Spleen (tissue), 11 donors: ENCODE measurements around the gene TFRC. TPM values are rescaled to one million over a fixed set of nuclear protein-coding genes. Genes with fewer than 3 reads are reported as not detected.
"Not testable (repeated sequence)": the region's sequence is repeated elsewhere in the genome, so short reads cannot be mapped to it uniquely, and the experiment has no call there.

Source experiments
- DNase-seq: peaks from one replicate; pipeline ENCODE4 v3.0.0-alpha.2; 2020
- H3K27ac ChIP-seq, 8 donors: fragments of 200-600 bp; sonication (generic) in 7 of 8; 1 replicate in 4 of 8; 2 replicates in 4 of 8; pipeline versions ENCODE4 v1.5.0 to v1.8.0; 2016 to 2021; ENCODE audit warnings: inconsistent platforms in 4 of 8, mild to moderate bottlenecking in 4 of 8, moderate library complexity in 1 of 8
- H3K27me3 ChIP-seq, 7 donors: fragments of 200-600 bp; sonication (generic) in 6 of 7; replicated peaks in 1 of 7; 1 replicate in 4 of 7; 2 replicates in 3 of 7; pipeline versions ENCODE4 v1.5.0 to v1.8.0; 2016 to 2021; ENCODE audit warnings: inconsistent platforms in 3 of 7, mild to moderate bottlenecking in 1 of 7
- H3K36me3 ChIP-seq, 6 donors: fragments of 200-600 bp; sonication (generic) in 5 of 6; 1 replicate in 4 of 6; 2 replicates in 2 of 6; pipeline versions ENCODE4 v1.5.0 to v1.8.0; 2016 to 2021; ENCODE audit warnings: inconsistent platforms in 2 of 6
- H3K4me1 ChIP-seq, 6 donors: fragments of 200-600 bp; sonication (generic) in 5 of 6; 1 replicate in 3 of 6; 2 replicates in 3 of 6; pipeline versions ENCODE4 v1.5.0 to v1.8.0; 2016 to 2021; ENCODE audit warnings: inconsistent platforms in 3 of 6
- H3K4me3 ChIP-seq, 8 donors: fragments of 200-600 bp; sonication (generic) in 7 of 8; 1 replicate in 4 of 8; 2 replicates in 4 of 8; pipeline versions ENCODE4 v1.5.0 to v1.8.0; 2016 to 2021; ENCODE audit warnings: inconsistent platforms in 4 of 8, mild to moderate bottlenecking in 4 of 8, moderate library complexity in 2 of 8
- H3K9me3 ChIP-seq, 8 donors: fragments of 200-600 bp; sonication (generic) in 7 of 8; 1 replicate in 4 of 8; 2 replicates in 4 of 8; pipeline versions ENCODE4 v1.5.0 to v1.8.0; 2016 to 2021; ENCODE audit warnings: inconsistent platforms in 4 of 8
- POLR2A ChIP-seq, 3 donors: fragments of 450-650 bp; IDR thresholded peaks; one replicate each; pipeline ENCODE4 v1.5.1; 2017; ENCODE audit warnings: antibody characterized with exemption in 3 of 3, mild to moderate bottlenecking in 1 of 3
- POLR2AphosphoS5 ChIP-seq, 3 donors: sonication (generic); formaldehyde crosslinking; IDR thresholded peaks; one replicate each; pipeline ENCODE4 v1.5.1; 2017; ENCODE audit warnings: antibody characterized with exemption in 3 of 3
- WGBS, 5 donors: extraction: QIAGEN DNeasy Blood & Tissue Kit in 3 of 5; methylation state at CpG; one replicate each; pipeline versions ENCODE4 v1.1.5 to v1.1.7; 2013 to 2018; 5-methylcytosine and 5-hydroxymethylcytosine counted together
- intact Hi-C: fragments of 100-400 bp; cut with DNase I; formaldehyde crosslinking; loops from one replicate; pipeline ENCODE4 v1.15.0; 2023; ENCODE audit warnings: low total_unique reads
- polyA plus RNA-seq, 3 donors: library from polyadenylated mRNA; stranded (reverse); fragments of 200-250 nt; gene quantifications; one replicate each; pipeline ENCODE4 v1.2.1, GENCODE V29; 2013
- total RNA-seq, 7 donors: library from RNA; depleted of rRNA in 3 of 7; stranded (reverse); fragments of >200 nt in 3 of 7; fragmentation: NEBNext Ultra II Directional in 4 of 7; extraction: Animal tissue kit (Norgen Biotek cat#: 25700) in 4 of 7; gene quantifications; one replicate each; pipeline versions ENCODE4 v1.1.0 to v1.2.1, GENCODE V29; 2016 to 2021
- TF ChIP-seq, protein P1 (sequence below), 11 experiments: fragments of 200-600 bp in 7 of 11; fragments of 450-650 bp in 4 of 11; sonication (generic) in 4 of 11; IDR thresholded peaks in 8 of 11; conservative IDR thresholded peaks in 3 of 11; 1 replicate in 7 of 11; 2 replicates in 4 of 11; pipeline versions ENCODE4 v1.4.0 to v1.8.0; 2016 to 2021; ENCODE audit warnings: antibody characterized with exemption in 11 of 11, inconsistent platforms in 4 of 11, mild to moderate bottlenecking in 1 of 11
- donor health status: healthy with polysubstance abuse.
- donor health status: DM: no; HTN: no; CAD: no; lungs with moderate emphysema.
- donor health status: DM: no; HTN: no; CAD: no.
- donor health status: Bipolar disorder and iron deficiency.
- donor health status: healthy.
- donor health status: DM: no; HTN: no; CAD: no.
- donor health status: DM: yes; HTN: yes; CAD: no.

The TFRC gene
- total and polyA plus RNA-seq, 10 donors, result 13.2 to 104 (median 58.6) TPM

DNA sequence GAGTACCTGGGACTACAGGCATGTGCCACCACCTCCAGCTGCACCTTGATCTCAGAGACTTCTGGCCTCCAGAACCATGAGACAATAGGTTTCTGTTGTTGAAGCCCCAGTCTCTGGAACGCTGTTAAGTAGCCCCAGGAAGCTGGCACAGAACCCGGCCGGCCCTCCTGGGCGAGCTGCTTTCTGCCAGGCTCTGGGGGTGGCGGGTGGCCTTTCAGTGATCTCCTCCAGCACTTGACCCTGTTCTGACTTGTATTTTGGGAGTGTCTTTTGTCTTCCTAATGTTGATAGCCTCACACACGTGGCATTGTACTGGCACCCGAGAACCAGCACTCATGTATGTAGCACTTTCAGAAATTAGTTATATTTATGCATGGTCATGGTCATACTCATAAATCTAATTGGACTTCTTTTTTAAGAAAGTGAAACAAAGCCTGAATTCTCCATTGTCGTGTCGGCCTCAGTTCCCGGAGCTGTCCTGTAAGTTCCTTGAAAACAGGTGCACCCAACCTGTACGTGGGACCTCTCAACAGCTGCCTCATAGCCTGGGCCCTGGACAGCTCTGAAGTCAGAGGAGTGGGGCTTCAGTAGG, 74.0 kb downstream of the TFRC start:
- peaks cover 0 to 18% (median 6%) of the 10 kb centered on the region in 7 donors for H3K27me3 ChIP-seq
- peaks cover 0 to 10% (median 6%) of the 10 kb centered on the region in 8 donors for H3K9me3 ChIP-seq
- intact Hi-C loops, result loop anchor here (10.0 kb wide), 1 partner anchor 153 kb away; no protein-coding TSS in a partner anchor
- H3K36me3 ChIP-seq, result no peaks in the 10 kb centered on the region
- no peak for DNase-seq
- H3K4me1 ChIP-seq, result no peaks in the 10 kb centered on the region
- TF ChIP-seq POLR2AphosphoS5 (IDR thresholded peaks at IDR 0.05) (no peak), POLR2A (IDR thresholded peaks at IDR 0.05) (no peak)
- TF ChIP-seq, protein P1, sequence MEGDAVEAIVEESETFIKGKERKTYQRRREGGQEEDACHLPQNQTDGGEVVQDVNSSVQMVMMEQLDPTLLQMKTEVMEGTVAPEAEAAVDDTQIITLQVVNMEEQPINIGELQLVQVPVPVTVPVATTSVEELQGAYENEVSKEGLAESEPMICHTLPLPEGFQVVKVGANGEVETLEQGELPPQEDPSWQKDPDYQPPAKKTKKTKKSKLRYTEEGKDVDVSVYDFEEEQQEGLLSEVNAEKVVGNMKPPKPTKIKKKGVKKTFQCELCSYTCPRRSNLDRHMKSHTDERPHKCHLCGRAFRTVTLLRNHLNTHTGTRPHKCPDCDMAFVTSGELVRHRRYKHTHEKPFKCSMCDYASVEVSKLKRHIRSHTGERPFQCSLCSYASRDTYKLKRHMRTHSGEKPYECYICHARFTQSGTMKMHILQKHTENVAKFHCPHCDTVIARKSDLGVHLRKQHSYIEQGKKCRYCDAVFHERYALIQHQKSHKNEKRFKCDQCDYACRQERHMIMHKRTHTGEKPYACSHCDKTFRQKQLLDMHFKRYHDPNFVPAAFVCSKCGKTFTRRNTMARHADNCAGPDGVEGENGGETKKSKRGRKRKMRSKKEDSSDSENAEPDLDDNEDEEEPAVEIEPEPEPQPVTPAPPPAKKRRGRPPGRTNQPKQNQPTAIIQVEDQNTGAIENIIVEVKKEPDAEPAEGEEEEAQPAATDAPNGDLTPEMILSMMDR (IDR thresholded peaks at IDR 0.05 in 8 of 11, conservative IDR thresholded peaks at IDR 0.05 in 3 of 11), result no peak
- 41 to 69% (median 56%) methylated on average over 8 to 11 of the region's 11 CpGs for WGBS, 5 donors
- no peak overlapping the region for H3K4me3 ChIP-seq
- no peak overlapping the region for H3K27ac ChIP-seq

DNA sequence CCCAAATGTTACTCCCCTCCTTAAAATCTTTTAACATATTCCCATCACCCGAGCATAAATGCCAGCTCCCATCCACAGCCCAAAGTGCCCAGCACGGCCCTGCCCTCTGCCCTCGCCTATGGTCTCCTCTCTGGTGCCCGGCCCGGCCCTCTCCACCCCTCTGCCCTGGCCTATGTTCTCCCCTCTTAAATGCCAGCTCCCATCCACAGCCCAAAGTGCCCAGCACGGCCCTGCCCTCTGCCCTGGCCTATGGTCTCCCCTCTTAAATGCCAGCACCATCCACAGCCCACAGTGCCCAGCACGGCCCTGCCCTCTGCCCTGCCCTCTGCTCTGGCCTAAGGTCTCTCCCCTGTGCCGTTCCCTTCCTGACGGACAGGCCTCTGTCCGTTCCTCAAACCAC, 76.6 kb downstream of the TFRC start:
- H3K36me3 ChIP-seq, H3K9me3 ChIP-seq, H3K27ac ChIP-seq, DNase-seq, H3K4me3 ChIP-seq, H3K4me1 ChIP-seq: not testable (repeated sequence)
- intact Hi-C loops, result loop anchor here (10.0 kb wide), 1 partner anchor 151 kb away; no protein-coding TSS in a partner anchor
- WGBS, 5 donors, result 77 to 90% (median 78%) methylated on average over 9 to 10 of the region's 10 CpGs
- H3K27me3 ChIP-seq, result peaks cover 0 to 21% (median 6%) of the 10 kb centered on the region in 7 donors

DNA sequence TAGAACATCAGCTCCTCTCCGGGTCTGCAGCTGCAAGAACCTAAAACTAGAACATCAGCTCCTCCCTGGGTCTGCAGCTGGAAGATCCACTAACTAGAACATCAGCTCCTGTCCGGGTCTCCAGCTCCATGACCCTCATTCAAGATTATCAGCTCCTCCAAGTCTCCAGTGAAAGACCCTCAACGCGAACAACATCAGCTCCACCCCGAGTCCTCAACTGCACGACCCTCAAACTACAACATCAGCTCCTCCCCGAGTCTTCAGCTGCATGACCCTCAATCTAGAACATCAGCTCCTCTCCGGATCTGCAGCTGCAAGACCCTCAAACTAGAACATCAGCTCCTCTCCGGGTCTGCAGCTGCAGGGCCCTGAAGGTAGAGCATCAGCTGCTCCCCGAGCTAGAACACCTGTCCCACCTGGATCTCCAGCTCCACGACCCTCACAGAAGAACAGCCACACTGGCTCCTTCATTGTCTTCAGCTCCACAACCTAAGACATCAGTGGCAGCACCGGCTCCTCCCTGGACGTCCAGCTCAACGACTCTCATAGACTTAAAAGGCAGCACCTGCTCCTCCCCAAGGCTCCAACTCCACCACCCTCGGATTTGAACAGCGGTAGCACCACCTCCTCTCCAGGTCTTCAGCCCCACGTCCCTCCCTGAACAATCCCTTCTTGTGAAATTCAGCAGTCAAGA, 77.4 kb downstream of the TFRC start:
- peaks cover 0 to 28% (median 6%) of the 10 kb centered on the region in 7 donors for H3K27me3 ChIP-seq
- not testable (repeated sequence) for H3K27ac ChIP-seq, DNase-seq, H3K4me1 ChIP-seq, H3K9me3 ChIP-seq, H3K36me3 ChIP-seq, H3K4me3 ChIP-seq
- WGBS, 5 donors, result 81 to 87% (median 84%) methylated on average over 15 to 17 of the region's 17 CpGs
- intact Hi-C loops, result loop anchor here (10.0 kb wide), 1 partner anchor 150 kb away; no protein-coding TSS in a partner anchor

DNA sequence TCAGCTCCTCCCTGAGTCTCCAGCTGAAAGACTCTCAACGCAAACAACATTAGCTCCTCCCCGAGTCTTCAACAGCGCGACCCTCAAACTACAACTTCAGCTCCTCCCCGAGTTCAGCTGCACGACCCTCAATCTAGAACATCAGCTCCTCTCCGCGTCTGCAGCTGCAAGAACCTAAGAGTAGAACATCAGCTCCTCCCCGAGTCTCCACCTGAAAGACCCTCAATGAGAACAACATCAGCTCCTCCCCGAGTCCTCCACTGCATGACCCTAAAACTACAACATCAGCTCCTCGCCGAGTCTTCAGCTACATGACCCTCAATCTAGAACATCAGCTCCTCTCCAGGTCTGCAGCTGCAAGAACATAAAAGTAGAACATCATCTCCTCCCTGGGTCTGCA, 78.3 kb downstream of the TFRC start:
- TF ChIP-seq, protein P1 (IDR thresholded peaks at IDR 0.05 in 8 of 11, conservative IDR thresholded peaks at IDR 0.05 in 3 of 11), result no peak
- TF ChIP-seq POLR2A (IDR thresholded peaks at IDR 0.05), result no peak
- TF ChIP-seq POLR2AphosphoS5 (IDR thresholded peaks at IDR 0.05), result no peak
- Histone ChIP-seq H3K4me1 (no peaks in the 10 kb centered on the region), H3K4me3 (no peak overlapping the region), H3K9me3 (no peaks in the 10 kb centered on the region), H3K27me3 (peaks cover 0 to 27% (median 0%) of the 10 kb centered on the region in 7 donors), H3K27ac (no peak overlapping the region), H3K36me3 (no peaks in the 10 kb centered on the region)
- DNase-seq, result no peak
- intact Hi-C loops, result loop anchor here (10.0 kb wide), 1 partner anchor 149 kb away; no protein-coding TSS in a partner anchor
- 88 to 93% (median 91%) methylated on average over 12 of the region's 12 CpGs for WGBS, 5 donors

DNA sequence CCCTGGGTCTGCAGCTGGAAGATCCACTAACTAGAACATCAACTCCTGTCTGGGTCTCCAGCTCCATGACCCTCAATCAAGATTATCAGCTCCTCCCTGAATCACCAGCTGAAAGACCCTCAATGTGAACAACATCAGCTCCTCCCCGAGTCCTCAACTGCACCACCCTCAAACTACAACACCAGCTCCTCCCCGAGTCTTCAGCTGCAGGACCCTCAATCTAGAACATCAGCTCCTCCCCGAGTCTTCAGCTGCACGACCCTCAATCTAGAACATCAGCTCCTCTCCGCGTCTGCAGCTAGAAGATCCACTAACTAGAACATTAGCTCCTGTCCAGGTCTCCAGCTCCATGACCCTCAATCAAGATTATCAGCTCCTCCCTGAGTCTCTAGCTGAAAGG, 79.2 kb downstream of the TFRC start:
- H3K4me1 ChIP-seq, DNase-seq, H3K36me3 ChIP-seq, H3K9me3 ChIP-seq, H3K4me3 ChIP-seq, H3K27ac ChIP-seq: not testable (repeated sequence)
- WGBS, 5 donors, result 89 to 93% (median 93%) methylated on average over 6 of the region's 6 CpGs
- H3K27me3 ChIP-seq, result peaks cover 0 to 19% (median 0%) of the 10 kb centered on the region in 7 donors
- intact Hi-C loops, result loop anchor here (10.0 kb wide), 1 partner anchor 148 kb away; no protein-coding TSS in a partner anchor

DNA sequence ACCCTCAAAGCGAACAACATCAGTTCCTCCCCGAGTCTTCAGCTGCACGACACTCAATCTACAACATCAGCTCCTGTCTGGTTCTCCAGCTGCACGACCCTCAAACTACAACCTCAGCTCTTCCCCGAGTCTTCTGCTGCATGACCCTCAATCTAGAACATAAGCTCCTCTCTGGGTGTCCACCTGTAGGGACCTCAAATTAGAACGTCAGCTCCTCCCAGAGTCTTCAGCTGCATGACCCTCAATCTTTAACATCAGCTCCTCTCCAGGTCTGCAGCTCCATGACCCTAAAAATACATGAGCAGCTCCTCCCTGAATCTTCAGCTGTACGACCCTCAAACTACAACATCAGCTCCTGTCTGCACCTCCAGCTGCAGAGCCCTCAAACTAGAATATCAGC, 80.7 kb downstream of the TFRC start:
- not testable (repeated sequence) for DNase-seq, H3K4me1 ChIP-seq, H3K9me3 ChIP-seq, H3K4me3 ChIP-seq, H3K36me3 ChIP-seq, H3K27ac ChIP-seq
- WGBS, 5 donors, result 83 to 91% (median 88%) methylated on average over 7 of the region's 7 CpGs
- H3K27me3 ChIP-seq, result peaks cover 0 to 19% (median 0%) of the 10 kb centered on the region in 7 donors
- intact Hi-C loops, result loop anchor here (10.0 kb wide), 1 partner anchor 146 kb away; no protein-coding TSS in a partner anchor

DNA sequence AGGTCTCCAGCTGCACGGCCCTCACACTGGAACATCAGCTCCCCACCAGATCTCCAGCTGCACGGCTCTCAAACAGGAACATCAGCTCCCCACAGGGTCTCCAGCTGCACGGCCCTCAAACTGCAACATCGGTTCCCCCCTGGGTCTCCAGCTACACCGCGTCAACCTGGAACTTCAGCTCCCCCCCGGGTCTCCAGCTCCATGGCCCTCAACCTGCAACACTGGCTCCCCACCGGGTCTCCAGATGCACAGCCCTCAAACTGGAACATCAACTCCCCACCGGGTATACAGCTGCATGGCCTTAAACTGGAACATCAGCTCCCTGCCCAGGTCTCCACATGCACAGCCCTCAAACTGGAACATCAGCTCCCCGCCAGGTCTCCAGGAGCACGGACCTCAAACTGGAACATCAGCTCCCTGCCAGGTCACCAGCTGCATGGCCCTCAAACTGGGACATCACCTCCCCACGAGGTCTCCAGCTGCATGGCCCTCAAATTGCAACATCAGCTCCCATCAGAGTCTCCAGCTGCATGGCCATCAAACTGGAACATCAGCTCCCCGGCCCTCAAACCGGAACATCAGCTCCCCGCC, 81.4 kb downstream of the TFRC start:
- H3K4me1 ChIP-seq, H3K9me3 ChIP-seq, DNase-seq, H3K36me3 ChIP-seq, H3K4me3 ChIP-seq, H3K27ac ChIP-seq: not testable (repeated sequence)
- H3K27me3 ChIP-seq, result peaks cover 0 to 19% (median 0%) of the 10 kb centered on the region in 7 donors
- intact Hi-C loops, result loop anchor here (10.0 kb wide), 1 partner anchor 146 kb away; no protein-coding TSS in a partner anchor
- WGBS, 5 donors, result 68 to 80% (median 79%) methylated on average over 10 to 15 of the region's 15 CpGs
